NT2/D1 (cell line): ENCODE results near the gene PRKAG2.

Source experiments
- YY1 ChIP-seq: IDR thresholded peaks from 2 replicates; pipeline ENCODE4 v1.6.1; 2011; ENCODE audit not compliant: insufficient read length, insufficient read depth
- ZNF274 ChIP-seq: IDR thresholded peaks from 2 replicates; pipeline ENCODE4 v1.6.1; 2011; ENCODE audit warnings: mild to moderate bottlenecking, low read depth, low read length

DNA sequence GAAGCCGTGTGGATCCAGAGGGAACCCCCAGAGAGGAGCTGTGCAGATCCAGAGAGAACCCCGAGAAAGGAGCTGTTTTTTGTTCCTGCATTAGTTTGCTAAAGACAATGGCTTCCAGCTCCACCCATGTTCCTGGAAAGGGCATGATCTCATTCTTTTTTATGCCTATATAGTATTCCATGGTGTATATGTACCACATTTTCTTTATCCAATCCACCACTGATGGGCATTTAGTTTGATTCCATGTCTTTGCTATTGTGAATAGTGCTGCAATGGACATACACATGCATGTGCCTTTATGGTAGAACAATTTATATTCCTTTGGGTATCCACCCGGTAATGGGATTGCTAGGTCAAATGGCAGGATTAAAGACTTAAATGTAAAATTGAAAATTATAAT, 261.9 kb downstream of the PRKAG2 start:
- TF ChIP-seq ZNF274 (no peak), YY1 (no peak)
